GM19455 (cell line): ENCODE data around the gene TSPAN4.

ENCODE experiments used
- ATAC-seq: cut with Tn5 transposase; IDR thresholded peaks from one replicate; pipeline ENCODE4 v1.9.1; 2021; ENCODE audit not compliant: unreplicated experiment

Gene TSPAN4

DNA sequence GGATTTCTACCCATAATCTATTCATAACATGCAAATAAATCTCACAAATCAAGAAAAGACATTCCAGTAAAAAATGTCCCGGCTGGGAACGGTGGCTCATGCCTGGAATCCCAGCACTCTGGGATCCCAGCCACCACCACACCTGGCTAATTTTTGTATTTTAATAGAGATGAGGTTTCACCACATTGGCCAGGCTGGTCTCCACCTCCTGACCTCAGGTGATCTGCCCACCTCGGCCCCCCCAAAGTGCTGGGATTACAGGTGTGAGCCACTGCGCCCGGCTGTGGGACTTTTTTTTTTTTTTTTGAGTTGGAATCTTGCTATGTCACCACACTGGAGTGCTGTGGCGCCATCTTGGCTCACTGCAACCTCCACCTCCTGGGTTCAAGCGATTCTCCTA, 63.3 kb downstream of the TSPAN4 start:
- no peak for ATAC-seq

DNA sequence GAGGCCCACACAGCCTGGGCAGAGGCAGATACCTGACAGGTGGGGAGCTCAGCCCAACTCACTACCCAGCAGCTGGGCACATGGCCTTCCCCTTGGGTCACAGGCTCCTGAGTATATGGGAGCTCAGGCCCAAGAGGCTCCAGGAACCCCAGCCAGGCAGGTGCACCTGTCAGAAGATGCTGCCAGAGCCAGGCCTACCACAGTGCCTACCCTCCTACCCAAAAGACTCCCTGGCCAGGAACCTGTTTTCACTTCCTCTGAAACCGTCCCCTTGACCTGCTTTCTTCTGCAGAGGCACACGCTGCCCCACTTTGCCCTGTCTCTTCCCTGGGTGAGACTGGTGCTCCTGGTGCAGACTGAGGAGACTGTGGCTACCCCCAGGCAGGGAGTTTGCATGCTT, 65.0 kb downstream of the TSPAN4 start:
- ATAC-seq, result no peak

DNA sequence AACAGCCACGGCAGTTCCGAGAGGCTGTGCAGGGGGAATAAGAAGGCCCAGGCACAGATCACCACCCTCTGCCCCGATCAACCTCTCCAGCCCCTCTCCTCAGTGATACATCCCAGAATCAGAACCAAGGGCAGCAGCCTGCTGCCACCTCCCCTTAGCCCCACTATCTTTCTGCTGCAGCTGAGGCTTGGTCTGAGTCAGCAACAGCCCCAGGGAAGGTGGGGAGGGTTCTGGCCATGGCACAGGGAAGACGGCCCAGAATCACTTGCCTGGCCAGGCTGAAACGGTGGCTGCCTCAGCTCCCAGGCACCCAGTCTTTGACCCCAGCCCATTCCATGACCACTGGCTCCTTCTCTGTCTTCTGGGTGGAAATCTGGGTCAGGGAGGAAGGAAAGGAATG, 65.6 kb downstream of the TSPAN4 start:
- ATAC-seq, result no peak

DNA sequence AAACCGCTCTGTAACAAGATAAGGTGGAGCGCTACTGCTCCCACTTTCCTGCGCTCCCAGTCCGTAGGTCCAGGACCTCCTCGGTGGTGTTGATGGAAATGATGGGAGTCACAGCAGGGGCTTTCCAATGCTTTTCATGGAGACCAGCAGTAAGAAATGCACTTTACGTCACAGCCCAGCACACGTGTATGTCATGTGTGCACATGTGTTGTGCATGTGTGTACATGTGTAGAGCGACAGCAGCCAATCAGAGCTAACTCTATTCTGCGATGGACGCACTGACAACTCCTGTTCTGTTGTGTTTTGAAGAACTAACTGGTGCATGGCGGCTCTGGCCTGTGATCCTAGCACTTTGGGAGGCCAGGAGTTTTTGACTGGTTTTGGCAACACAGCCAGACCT, 66.8 kb downstream of the TSPAN4 start:
- ATAC-seq, result no peak

DNA sequence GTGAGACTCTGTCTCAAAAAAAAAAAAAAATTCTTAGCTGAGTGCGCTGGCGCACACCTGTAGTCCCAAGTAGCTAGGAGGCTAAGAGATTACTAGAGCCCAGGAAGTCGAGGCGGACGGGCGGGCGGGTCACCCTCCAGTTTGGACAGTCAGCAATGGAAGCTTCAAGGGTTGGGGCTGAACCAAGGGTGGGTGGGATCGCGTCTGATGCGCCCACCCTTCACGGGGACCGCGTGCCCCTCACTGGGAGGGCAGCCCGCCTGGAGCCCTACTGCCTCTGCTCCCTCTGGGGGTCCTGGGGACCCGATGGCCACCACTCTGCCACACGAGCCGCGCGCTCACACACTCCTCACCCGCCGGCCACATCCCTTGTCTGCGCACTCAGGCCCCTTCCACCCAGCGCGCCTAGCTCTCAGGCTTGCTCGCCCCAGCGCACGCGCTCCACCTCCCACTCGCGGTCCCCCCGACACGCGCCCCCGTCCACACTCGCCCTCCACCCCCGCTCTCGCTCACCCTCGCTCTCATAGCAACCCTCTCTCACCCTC, 67.5 kb downstream of the TSPAN4 start:
- peak; percentile 7 for ATAC-seq

DNA sequence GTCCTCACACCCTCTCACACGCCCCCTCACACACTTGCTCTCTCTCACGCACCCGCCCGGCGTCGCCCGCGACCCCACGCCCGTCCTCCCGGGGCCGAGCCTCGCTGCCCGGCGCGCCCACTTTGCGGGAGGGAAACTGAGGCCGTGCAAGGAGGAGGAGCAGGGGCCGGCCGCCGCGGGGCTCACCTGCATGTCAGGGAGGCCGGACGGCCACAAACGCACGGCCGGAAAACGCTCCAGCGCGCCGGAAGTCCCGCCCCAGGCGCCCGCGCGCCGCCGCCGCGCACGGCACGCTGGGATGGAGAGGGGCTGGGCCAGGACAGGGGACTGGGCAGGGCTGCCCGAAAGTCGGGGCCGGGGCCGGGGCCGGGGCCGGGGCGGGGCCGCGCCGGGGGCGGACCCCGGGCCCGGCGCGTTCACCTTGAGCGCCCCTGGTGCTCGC, 68.0 kb downstream of the TSPAN4 start, which contains the start of gene CHID1:
Gene CHID1 (minus strand): TSS at position 222 of the 442 bp plus-strand sequence. CDS start 5,994 bp downstream, outside the sequence.
- peak; percentile 81 for ATAC-seq

DNA sequence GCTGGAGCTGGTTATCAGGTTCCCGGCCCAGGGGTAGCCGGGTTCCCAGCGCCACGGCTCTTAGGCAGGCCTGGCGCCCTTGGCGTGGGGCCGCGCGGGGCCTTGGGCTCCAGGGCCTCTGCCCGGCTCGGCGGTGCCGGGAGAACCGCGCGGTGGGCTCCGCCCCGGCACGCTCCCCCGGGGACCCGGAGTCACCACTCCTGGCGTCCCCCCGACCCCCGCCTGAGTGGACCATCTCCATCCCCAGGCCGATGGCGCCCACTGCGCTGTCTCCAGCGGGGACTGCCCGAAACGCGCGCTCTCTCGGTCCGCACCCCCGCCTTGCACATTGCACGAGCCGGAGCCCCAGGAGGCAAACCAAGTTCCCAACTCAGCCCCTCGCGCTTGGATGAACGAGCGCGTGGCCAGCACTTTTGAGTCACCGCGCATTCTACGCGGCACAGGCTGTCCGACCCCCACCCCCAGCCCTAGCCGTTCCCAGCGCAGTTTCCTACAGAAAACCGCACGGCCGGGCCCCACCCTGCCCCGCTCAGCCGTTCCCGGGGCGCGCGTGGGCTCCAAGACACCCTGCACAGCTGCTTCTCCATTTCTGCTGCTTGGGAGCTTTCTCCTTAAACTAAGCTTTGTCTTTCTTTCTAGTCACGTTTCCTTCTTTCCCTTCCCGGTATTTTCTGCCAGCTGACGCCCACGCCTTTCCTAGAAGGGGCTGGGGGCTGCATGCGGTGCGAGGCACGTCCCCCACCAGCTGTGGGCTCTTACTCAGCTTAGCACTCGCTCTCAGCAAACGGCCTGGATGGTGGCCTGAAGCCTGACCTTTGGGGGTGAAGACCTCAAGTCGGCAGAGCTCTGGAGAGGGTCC, 68.6 kb downstream of the TSPAN4 start:
- peak; percentile 26 for ATAC-seq

DNA sequence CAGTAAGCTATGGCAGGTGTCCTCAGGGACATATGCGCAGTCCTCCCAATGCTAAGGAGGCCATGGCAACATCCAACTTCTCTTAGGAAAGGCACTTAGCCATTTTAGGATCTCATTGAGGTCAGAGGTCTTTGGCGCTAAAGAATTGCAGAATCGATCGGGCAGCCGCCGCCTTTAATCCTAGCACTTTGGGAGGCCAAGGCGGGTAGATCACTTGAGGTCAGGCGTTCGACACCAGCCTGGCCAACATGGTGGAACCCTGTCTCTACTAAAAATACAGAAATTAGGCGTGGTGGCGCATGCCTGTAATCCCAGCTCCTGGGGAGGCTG, 69.2 kb downstream of the TSPAN4 start:
- no peak for ATAC-seq

DNA sequence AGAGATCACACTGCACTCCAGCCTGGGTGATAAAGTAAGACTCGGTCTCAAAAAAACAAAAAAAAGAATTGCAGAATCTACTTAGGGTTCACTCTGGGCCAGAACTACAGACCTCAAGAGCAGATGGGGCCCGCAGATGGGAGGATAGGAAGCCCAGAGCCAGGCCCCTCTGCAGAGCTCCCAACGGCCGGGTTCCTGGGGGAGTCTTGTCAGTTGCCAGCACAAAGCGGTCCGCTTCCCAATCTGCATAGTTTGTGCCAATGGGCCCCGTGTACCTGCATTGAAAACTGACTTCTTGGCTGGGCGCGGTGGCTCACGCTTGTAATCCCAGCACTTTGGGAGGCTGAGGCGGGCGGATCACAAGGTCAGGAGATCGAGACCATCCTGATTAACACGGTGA, 69.6 kb downstream of the TSPAN4 start:
- ATAC-seq, result no peak

DNA sequence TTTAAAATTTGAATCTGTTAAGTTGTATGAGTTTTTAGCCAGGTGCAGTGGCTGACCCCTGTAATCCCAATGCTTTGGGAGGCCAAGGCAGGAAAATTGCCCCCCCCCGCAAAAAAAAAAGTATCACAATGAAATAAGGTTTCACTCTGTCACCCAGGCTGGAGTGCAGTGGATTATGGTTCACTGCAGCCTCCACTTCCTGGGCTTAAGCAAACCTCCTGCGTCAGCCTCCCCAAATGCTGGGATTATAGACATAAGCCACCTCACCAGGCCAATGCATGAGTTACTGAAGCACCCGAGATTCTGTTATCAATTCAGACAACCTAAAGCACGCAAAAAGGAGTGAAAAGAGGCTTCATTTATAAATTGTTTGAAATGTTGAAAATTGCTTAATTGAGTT, 70.4 kb downstream of the TSPAN4 start:
- no peak for ATAC-seq

DNA sequence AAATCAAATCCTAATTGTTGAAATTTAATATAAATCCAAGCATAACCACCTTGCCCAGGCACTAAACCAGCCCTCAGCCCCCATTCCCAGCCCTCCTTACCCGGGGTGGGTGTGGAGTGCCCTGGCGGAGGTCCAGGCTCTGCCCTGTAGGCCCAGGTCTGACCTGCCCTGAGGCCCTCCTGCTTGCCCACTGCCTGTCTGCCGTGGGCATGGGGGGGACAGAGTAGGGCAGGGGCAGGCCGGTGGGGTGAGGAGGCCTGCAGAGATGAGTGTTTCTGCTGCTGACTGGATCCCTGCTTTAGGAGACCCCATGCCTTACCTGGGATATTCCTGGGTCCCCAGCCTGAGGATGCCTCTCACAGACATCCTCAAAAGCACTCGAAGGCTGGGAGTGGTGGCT, 71.6 kb downstream of the TSPAN4 start:
- ATAC-seq, result no peak

DNA sequence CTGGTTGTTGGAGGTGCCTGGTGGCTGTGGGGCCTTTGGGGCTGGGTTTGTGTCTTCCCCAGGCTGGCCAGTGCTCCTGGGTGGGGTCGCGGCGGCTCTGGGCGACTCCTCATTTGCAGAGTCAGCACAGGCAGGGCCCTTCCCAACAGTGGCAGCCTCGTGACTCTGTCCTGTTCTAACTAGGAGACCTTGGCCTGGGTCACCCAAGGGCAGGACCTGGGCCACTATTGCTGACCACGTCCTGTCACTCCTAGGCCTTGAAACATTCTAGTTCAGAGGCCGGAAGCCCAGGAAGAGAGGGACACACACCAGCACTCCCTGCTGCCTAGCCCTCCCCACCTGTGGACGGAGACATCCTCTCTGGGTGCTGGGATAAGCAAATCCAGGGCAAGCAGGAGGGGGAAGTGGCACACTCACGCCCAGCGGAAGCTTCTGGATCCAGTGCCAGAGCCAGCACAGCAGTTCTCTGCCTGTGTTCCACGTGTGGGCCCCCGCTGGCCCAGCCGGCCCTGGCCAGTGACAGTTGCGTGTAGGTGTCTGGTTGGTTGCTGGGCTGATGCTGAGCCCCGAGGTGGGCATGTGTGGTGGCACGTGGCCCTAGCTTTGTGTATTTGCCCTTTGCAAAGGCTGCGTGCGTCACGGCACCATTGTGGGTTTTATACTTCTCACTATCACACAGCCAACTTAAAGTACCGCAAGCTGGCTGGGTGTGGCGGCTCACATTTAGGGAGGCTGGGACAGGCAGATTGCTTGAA, 72.3 kb downstream of the TSPAN4 start:
- ATAC-seq, result no peak
